HTERT RPE-1 (cell line): ENCODE data around the gene ABLIM3.

Experiments used
- in situ Hi-C: fragments of 300-500 bp; cut with MboI; formaldehyde crosslinking; loops from 4 replicates; pipeline ENCODE4 v1.14.3; 2020; ENCODE audit warnings: low sequenced_read_pairs

ABLIM3 gene

DNA sequence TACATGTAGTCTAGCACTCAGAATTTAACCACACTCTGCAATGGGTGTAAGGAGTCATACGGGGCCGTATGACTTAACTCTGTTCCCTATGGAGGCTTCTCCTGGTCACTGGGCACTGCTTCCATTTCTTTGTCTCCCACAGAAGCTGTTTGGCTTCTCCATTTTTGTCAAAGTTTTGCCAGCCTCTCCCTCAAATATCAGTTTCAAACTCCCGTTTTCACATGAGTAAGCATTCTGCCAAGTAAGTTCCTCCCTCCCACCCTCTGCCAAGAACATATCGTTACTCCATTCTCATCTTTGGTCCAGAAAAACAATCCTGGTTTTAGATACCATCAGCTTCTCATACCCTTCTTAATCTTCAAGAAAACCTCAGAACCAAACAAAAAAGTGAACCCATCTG lies 136.5 kb downstream of the ABLIM3 start:
- in situ Hi-C loops, result no loop called here

DNA sequence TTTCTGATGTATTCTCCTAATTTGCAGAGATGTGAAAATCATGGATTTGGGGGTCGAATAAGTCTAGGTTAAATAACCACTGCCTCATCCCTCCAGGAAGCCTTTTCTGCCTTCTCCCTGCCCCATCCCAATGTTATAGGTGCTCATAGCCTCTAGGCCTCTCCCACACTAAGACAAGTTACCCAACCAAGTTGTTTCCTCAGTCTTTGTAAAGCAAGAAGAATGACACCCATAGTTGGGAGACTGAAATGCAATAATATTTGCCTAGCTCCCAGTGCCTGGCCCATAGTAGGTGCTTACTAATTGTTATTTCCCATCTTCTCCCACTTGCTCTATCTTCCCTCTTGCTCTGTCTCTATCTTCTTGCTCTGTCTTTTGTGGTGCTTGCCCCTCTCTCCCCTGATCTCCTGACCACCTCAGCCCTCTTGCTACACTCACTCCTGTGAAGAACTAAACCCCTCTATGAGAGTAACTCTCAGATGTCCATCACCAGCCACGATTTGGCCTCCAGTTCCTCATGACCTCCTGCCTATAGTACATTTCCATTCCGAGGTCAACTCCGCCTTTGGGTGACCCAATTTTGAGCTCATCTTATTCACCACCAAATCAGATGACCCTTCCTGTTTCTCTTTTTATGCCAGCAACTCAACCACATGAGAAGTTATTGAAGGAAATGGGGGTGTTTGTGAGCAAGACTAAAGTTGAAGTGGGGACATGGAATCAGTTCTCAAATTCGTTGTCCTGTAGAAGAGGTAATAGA lies 137.3 kb downstream of the ABLIM3 start:
- in situ Hi-C loops, result no loop called here

DNA sequence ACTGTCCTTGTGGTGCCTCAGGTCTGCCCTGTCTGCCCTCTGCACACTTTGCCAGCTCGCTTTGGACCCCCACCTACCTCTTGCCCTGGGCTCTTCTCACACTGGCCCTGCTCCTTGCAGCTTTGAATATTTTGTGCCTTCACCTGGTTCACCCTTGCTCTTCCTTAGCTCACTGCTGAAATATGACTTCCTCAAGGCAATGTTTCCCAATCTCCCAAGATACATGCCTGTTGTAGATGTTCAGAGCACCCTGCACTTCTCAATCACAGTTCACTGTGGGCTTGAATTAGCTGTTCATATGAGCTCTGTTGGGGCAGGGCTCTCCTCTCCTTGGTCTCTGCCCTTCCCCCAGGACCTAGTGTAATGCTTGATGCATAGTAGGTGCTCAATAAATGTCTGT lies 138.4 kb downstream of the ABLIM3 start:
- in situ Hi-C loops, result no loop called here

DNA sequence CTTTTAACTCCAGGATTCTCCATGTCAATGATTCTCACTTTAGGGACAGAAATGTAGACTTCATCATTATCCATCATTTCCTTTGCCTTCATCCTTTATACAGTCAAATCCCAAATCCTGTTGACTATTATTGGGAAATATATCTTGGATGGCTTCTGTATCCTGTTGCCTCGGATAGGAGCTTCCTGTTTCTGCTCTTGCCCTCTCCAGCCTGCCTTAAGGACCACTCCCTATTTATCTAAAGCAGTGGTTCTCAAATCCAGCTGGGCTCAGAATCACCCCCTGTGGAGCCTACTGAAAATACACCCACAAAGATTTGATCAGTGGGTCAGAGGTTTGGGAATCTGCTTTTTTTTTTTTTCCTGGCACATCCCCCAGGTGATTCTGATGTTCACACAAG lies 138.8 kb downstream of the ABLIM3 start:
- in situ Hi-C loops, result no loop called here

DNA sequence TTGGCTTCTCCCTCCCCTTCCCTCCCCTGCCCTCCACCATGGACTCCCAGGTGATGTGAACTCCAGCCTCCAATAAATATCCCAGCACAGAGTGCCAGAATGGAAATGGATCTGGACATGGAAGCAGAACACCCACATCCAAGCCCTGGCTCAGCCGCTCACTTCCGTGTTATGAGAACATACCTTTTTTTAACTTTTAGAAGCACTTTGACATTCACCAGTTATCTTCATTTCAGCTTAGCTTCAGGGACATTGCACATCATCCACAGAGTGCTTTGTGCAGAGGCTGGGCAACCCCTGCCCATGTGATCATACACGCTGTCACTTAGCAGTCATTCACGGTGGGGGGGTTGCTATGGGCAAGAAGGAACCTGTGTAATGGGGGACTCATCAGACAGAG lies 139.5 kb downstream of the ABLIM3 start:
- in situ Hi-C loops, result no loop called here

DNA sequence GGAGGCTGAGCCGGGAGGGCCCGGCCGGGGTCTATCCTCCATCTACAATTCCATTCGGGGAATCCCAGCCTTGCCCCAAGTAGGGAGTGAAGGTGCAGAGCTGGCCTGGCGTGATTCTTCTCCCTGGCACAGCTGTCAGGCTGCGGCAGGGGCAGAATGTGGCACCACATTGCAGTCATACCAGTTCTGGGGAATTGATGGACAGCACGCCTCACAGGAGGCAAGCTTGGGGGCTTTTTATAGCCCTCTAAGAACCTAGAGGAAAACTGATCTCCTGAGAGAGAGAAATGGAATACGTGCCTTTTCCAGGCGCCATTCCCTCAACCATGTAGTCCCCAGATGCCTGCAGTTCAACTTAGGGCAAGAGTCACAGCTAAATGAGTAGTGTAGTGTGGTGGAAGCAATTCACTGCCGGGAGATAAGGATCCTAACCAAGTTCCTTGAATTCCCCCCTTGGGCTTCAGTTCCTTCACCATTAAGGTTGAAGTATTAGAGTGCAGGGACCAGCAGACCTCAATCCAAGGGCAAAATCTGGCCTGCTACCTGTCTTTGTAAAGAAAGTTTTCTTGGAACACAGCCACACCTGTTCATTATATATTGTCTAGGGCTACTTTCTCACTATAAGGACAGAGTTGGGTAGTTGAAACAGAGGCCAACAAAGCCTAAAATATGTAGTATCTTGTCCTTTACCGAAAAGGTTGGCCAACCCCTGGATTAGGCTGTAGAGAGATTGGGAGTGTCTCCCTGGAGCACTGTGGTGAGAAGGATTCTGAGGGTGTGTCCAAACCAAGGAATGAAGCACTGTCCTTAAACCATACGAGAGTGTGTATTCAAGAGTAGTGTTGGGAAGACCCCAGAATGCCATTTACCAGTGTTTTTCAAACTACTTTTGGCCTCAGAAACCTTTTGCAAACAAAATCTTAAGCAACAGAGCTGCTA lies 141.0 kb downstream of the ABLIM3 start:
- in situ Hi-C loops, result no loop called here

DNA sequence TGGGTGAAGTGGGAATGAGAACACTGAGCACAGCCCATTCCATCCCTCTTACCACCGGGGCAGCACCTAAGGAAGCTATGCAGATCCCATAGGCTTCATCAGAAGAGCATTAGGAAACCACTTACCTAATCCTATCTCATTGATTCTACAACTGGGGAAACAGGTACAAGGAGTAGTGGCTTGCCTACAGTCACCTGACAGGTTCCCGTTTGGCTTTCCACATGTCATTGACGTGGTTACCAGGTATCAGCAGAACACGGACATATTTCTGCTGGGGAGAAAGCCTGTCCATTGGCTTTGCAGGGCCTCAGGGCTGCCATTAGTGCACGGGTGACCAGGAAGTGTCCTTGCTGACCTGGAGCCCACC lies 141.7 kb downstream of the ABLIM3 start:
- in situ Hi-C loops, result no loop called here

DNA sequence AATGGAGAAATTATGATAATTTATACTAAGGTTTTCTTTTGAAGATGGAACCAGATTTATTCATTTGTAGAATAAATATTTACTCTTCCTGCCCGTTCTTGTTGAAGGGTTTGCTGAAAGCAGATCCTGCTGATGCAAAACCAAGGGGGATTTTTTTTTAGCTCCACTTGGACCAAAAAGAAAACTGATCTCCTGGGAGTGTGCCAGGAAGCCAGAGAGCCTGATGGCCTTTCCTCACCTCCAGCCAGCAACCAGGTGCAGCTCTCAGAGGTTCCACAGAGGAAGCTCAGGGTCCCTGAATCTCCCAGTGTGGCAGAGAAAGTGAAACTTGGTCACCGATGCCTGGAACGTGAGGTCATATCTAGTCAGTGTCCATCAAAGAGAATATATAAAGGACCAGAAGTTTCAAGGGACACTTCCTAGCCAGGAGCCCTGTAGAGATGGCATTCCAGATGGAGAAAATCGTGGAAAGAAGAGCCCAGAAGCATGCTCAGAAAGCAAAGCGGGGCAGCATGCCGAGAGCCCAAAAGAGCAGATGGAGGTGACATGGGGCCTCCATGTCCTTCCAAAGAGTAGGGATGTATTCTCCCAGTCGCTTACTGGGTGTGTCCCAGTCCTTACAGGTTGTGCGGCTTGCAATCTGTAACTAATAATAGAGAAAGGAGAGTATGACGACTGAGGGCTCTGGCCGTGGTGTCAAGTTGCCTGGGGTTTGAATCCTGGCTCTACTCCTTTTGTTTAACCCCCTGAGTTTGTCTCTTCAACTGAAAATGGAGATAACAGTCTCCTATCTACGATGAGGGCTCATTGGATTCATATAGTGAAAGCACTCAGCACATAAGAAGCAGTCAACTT lies 142.6 kb downstream of the ABLIM3 start:
- in situ Hi-C loops, result no loop called here

DNA sequence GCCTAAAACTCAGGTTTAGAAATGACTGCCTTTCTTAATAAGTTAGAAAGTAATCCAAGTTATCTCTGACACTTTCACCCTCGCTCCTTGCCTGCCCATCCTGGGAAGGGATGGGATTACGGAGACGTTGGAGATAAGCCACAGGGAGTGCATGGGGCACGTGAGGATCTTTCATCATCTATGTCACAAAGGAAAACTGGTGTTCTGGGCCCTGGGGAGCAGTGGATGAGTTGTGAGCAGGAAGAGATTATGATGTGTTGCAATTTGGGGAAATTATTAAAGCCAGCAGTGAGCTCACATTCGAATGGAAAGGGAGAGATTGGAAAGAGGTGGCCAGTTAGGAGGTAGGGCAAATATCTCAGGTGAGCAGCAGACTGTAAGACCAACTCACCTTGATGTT lies 143.2 kb downstream of the ABLIM3 start:
- in situ Hi-C loops, result no loop called here

DNA sequence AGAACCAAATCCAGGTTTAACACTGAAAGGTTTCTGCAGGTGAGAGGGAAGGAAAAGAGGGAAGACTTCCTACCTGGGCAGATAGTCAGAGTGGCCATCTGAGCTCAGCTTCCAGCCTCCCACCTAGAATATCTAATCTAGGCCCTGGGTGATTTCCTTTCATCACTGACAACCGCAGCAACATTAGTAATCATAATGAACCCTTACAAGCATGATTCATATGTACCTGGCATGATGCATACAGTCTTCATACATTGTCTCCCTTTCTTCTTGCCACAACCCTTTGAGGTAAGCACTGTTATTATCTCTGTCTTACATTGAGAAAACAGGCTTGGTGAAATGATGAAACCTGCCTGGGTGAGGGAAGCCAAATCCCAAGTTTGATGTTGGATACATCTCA lies 143.9 kb downstream of the ABLIM3 start:
- in situ Hi-C loops, result no loop called here

DNA sequence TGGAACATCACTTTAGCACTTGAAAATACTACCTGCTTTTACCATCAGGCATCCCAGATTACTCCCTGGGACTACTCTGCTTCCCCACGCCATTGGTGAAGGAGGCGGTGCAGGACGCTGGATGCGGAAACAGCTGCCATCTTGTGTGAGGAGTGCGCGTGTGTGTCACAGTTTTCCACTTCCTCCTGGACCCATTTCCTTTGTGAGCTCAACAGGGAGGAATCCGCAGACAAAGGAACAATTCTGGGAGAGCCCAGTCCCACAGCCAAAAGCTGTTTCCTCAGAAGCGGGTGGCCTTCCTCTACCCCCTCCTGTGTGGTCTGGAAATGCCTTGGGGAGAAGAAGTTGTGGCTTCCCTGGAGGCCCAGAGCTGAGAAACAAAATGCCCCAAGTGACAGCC lies 147.1 kb downstream of the ABLIM3 start:
- in situ Hi-C loops, result no loop called here

DNA sequence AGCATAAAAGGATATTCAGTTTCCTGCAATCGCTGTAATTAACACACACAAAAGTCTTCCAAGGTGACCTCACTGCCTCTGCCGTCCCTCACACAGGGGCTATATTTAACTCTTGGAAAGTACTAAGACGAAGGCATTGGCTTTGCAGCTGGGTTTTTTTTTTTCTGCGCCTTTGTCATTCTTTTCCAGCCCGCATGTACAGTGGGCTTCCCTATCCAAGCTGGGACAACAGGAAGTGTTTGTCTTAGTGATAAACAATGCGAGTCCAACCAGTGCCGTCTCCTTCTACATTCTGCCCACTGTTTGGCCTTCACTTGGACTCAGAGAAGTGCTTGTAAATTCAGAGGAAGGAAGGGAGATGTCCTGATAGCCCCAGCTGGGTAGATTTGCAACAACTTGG lies 148.0 kb downstream of the ABLIM3 start:
- in situ Hi-C loops, result no loop called here

DNA sequence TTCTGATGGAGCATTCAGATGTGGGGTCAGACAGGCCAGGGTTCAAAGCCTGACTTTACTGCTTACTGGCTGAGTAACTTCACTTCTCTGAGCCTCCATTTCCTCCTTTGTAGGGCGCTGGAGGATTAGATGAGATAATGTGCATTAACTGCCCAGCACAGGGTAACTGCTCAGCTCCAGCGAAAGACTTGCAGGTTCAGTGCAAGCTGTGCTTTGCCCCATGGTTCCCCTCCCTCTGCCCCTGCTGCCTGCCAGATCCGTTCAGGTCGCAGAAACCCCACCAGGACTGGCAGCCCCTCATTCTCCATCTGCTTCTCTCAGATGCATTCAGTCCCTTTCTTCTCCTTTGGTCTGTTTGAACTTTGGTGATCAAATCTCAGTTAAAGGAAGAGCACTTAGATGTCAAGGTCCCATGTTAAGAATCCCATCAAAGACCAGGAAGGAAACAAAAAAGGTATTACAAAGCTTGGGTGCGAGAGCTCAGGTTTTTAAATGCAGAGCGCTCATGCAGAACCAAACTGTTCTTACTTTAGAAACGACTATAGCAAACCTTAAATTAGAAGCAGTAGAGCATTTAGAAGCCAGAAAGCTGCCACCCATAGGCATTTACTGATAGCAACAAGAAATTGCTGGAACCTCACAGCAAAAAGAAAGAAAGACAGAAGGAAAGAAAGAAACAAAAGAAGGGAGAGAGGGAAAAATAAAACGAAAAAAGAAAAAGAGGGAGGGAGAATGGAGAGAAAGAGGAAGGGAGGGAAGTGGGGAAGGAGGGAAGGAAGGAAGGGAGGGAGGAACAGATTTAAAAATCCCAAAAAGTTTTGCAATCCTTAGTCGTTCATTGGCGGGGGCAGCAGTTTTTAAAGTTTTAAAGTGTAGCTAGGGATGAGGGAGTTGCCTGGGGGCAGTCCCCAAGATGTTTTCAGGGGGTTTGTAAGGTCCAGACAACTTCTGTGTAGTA lies 153.9 kb downstream of the ABLIM3 start:
- in situ Hi-C loops, result no loop called here

DNA sequence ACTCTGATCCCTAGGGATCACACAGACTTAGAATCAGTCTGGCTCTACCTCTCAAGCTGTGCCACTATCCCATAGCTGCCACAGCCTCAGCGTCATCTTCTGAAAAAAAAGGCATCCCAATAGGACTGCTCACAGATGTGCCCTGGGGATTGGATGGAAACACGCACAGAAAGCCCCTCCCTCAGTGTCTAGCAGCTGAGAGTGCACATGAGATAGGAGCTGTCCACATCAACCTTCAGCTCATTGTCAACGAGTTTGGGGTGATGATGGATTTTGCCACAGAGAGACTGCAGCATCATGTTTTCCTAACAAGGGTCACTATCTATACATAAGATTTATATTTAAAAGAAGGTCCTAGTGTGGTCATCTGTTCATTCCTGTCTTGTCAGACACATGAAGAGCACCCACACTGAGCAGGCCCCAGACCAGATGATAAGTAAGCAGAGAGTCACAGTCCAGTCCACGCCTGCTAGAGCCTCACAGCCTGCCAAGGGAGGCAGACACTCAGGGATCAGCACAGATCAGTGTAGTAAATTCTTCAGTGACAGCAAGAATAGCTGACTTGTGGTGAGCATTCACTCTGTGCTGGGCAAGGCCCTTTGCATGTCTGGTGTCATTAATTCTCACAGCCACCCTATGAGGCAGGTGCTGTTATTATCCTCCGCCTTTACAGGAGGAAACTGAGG lies 156.2 kb downstream of the ABLIM3 start:
- in situ Hi-C loops, result no loop called here

DNA sequence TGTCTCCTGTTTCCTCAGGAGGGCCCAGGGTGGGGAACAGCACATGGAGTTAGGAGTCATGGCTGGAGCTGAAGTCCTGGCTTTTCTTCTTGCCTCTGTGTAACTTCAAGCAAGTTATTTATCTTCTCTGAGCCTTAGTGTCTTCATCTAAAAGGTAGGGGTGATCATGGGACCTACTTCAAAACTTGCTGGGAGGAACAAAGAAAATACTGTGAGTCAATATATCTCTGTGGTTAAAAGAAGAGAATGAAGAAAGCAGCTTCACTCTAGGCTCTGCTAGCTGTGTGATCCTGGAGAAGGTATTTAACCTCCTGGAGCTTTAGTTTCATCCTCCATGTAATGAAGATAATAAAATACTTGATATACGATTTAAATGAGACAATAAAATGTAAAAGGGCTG lies 156.9 kb downstream of the ABLIM3 start:
- in situ Hi-C loops, result no loop called here

DNA sequence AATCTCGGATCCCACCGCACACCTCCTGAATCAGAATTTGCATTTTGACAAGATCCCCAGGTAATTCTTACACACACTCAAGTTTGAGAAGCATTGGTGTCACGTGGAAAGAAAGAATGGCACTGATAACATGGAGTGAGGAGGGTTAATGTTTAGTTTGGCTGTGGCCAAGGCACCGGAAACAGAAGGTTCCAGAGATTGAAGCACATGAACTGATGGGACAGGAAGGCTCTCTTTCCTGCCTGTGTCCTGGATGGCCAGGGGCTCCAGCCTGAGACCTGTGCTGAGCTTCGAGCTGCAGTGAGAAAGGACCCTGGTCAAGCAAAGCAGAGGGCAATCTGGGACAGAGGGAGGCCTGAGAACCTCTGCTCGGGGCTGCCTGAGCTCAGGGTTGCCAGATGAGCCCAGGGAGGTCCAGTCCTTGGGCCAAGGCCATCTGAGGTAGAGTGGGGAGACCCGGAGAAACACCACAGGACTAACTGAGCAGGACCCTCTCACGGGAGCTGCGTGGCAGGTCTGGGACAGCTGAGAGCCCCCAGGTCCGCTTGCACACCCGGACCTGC lies 157.6 kb downstream of the ABLIM3 start:
- in situ Hi-C loops, result no loop called here

DNA sequence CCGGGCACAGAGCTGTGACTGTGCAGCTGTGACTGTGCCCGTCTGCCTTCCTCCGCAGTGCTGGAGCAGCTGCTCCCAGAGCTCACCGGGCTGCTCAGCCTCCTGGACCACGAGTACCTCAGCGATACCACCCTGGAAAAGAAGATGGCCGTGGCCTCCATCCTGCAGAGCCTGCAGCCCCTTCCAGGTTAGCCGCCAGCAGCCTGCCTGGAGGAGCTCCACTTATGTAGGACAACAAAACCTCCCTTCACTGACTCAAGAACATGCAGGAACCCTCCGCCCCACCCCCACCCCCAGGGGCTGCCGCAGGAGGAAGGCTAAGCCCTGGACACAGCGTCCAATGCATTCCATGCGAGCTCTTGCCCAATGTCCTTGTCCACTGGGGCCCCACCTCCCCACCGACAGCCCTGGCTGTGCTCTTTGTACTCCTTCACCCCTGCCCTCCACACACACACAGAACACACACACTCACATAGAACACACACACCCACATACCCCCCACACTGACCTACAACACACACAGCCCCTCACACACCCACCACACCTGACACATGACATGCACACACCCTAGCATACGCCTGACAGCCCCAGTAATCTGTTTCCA lies 158.3 kb downstream of the ABLIM3 start:
- in situ Hi-C loops, result no loop called here

DNA sequence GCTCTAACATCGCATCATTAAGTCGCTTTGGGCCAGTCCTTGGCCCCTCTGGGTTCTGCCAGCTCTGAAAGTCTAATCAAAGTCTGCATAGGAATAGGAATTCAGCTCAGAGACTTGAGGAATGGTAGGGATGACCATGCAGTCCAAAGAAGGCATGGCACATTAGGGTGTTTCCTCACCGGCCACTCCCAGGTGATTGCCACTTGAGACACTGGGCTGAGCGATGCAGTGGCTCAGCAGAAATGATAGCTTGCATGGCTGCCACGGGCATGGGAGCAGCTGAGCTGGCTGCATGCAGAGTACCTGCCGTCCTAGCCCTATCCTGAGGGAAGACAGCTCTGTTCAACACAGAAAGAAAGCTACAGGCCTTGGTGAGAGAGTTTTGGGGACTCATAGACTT lies 159.1 kb downstream of the ABLIM3 start:
- in situ Hi-C loops, result no loop called here
